GM18861 (cell line): ENCODE data around the gene USB1.
"Not testable (repeated sequence)": the region's sequence is repeated elsewhere in the genome, so short reads cannot be mapped to it uniquely, and the experiment has no call there.

Experiments
- ATAC-seq: cut with Tn5 transposase; IDR thresholded peaks from one replicate; pipeline ENCODE4 v1.9.1; 2021; ENCODE audit not compliant: unreplicated experiment

The USB1 gene

DNA sequence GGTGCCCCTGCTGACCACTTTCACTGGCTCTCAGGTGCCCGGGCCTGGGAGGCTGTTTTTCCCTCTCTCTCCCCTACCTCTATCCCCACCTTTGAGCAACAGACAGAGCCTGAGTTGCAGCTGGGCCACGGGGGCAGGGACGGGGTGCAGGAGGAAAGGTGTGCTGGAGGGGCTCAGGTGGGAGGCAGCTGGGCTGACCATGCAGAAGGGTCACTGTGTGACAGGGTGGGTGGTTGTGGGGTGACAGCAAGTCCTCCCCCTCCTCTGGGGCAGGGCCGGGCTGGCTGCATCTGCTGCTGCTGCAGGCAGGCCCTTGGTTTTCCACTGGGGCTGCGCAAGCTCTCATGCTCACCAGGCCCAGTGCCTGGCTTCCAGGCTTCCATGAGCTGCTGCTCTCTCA is 7.3 kb upstream of the USB1 start:
- ATAC-seq = no peak

DNA sequence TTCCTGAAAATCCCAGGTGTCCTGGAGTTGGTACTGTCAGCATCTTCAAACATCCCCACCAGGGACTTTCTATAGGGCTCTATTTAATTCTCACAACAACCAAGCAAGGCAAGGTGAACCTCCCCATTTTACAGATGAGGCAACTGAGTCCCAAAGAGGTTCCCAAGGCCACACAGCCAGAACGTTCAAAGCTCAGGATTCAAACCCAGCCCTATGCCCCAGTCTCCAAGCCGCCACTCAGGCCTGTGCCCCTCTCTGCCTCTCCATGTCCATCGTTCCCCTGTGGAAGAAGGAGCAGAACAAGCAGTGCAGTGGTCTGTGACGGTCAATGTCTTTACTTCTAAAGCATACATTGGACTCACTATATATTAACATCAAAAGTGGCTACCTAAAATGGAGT is 6.8 kb upstream of the USB1 start:
- ATAC-seq = no peak

DNA sequence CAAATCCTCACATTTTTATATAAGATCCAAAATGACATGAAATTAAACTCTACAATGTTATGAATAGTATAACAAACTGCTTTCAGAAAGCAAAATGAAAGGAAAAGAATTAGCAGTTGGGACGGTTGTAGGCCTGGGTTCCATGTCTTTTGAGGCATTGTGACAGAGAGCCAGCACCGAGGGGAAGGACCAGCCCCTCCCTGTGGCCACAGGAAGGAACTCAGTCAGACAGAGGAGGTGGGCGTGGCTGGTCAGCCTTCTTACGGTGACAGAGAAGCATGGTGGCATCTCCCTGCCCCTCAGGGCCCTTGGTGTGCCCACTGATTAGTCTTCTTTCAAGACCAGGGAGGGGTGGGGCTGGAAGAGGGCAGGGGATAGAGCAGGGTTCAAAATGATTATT is 6.4 kb upstream of the USB1 start:
- ATAC-seq = no peak

DNA sequence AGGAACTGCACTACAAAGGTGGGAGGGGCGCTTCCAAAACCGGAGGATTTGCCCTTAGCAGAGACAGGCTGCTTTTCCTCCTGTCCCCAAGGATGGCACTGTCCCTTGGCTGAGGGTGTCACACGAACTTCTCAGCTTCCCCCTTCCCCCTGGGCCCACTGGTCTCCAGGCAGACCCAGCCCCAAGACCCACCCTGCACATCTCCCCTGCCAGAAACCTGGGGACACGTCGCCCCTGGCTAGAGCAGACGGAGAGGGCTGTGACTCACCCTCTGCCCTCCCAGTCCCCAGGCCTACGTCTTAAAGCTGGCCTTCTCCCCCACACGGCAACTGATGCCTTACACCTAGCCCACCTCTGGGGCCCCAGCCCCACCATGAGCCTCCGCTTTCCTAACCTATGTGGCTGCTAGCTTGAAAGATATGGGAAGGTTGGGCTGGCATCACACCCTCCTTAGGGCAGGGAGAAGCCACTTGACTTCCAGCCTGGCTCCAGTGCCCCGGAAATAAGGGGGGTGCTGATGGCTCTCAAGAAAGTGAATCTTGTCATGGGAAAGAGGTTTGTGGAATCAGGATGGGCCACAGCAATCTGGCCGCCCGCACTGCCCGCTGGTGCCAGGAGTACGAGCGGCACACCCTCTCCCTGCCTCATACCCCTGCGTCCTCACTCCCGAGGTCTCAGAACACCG is 5.3 kb upstream of the USB1 start:
- ATAC-seq = no peak

- no peak for ATAC-seq
These were observed 4.6 kb upstream of the USB1 start for GRCh38 chr16:57996406-57997175.

- no peak for ATAC-seq
These were observed 4.1 kb upstream of the USB1 start for GRCh38 chr16:57997176-57997527.

DNA sequence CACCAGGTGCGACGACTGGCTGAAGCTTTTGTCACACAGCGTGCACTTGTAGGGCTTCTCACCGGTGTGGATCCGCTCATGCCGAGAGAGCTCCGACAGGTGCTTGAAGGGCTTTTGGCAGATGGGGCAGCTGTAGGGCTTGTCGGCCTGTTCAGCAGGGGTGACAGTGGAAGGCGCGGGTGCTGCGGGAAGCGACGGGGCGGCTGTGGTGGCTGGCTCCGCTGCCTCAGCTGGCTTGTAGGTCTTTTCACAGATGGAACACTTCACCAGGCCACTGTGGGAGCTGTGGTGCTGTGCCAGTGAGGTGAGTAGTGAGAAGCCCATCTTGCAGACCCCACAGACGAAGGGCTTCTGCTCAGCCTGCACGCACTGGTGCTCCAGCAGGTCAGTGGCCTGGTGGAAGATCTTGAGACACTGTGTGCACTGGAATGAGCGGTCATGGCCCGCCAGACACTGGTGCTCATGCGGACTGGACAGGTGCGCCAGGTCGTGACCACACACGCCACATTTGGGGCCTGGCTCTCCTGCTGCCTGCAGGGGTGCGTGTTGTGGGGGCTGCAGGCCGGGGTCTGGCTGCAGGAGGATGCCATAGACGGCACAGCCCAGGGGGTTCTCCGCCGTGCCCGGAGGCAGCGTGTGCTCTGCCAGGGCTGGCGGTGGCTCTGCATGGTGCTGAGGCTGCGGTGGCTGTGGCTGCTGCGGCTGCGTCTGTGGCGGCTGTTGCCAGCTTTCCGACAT is 3.5 kb upstream of the USB1 start:
- ATAC-seq = no peak

- ATAC-seq = no peak
These were observed 2.7 kb upstream of the USB1 start for GRCh38 chr16:57998486-57998885.

- no peak for ATAC-seq
These were observed 2.2 kb upstream of the USB1 start for GRCh38 chr16:57998992-57999365.

- ATAC-seq = no peak
These were observed 1.7 kb upstream of the USB1 start for GRCh38 chr16:57999366-57999970.

- ATAC-seq = peak; percentile 15
These were observed 1.1 kb upstream of the USB1 start, which contains the start of gene ZNF319 for GRCh38 chr16:57999971-58000705. TSS of gene ZNF319 (minus strand) at chr16:58000672. CDS start at chr16:57998265, 2,407 bp downstream.

GRCh38 chr16:58001781-58002415 is 691 bp downstream of the USB1 start:
- ATAC-seq = no peak

DNA sequence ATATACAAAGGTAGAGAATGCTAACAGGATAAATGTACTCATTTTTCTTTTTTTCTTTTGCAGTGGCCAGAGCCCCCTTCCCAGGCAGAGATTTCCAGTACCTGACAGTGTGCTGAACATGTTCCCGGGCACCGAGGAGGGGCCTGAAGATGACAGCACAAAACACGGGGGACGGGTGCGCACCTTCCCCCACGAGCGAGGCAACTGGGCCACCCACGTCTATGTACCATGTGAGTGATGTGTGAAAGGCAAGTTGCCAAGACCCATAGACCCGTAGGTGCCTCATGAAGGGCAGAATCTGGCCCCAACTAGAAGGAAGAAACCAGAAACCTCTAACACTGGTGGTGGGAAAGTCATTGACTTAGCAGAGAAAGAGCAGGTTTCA is 1.2 kb downstream of the USB1 start:
- no peak for ATAC-seq

GRCh38 chr16:58002936-58003335 is 1.7 kb downstream of the USB1 start:
- ATAC-seq = no peak

GRCh38 chr16:58004736-58005135 is 3.5 kb downstream of the USB1 start:
- not testable (repeated sequence) for ATAC-seq

DNA sequence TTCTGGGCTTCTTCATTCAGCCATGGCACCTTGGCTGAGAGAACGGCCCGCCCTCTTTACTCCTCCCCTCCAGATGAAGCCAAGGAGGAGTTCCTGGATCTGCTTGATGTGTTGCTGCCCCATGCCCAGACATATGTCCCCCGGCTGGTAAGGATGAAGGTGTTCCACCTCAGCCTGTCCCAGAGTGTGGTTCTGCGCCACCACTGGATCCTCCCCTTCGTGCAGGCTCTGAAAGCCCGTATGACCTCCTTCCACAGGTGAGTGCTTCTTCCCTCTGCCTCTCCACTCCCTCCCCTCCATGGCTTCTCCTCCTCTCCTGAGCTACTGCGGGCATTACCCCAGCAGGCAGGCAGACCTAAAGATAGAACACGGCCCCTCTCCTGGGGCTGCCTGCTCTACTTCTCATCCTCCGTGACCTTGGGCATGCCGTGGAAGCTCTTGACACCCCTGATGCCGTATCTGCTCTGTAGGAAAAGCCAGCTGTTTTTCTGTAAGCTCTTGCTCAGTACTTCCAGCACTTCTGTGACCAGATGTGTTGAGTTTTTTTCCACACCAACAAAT is 8.7 kb downstream of the USB1 start:
- ATAC-seq = no peak

DNA sequence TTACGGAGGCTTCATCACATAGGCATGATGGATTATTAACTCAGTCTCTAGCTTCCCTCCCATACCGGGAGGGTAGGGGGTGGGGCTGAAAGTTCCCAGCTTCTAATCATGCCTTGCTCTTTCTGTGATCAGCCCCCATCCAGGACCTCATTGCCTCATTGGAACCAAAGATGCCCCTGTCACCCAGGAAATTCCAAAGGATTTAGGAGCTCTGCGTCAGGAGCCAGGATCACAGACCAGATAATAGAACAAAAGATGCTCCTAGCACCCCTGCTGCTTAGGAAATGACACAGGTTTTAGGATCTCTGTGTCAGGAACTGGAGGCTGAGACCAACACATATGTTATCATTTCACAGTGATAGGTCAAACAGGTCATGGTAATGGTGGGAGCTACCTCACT is 9.7 kb downstream of the USB1 start:
- no peak for ATAC-seq

GRCh38 chr16:58011652-58012051 is 10.4 kb downstream of the USB1 start:
- ATAC-seq = no peak

DNA sequence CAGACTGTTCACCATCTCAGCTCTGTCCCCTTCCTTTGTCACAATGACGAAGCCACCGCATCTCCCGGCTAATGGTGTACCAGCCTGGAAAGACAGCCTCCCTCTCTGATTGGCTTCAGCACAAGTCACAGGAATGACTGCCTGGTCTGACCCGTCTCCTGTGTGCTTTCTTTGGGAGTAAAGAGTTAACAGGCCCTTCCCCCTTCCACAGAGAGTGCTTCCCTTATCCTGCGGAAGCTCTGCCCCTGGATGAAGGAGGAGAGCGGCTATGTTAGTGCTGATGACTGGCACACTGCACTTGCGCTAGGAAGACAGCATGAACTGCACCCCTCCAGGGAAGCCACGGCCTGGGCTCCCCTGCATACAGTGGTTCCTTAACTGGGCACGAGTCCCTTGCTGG is 11.3 kb downstream of the USB1 start:
- ATAC-seq = no peak
